Upper lobe of left lung (tissue), 6 donors: ENCODE measurements around the gene DNPEP. TPM values are rescaled to one million over a fixed set of nuclear protein-coding genes. Genes with fewer than 3 reads are reported as not detected.

Experiments used
- ATAC-seq, 2 donors: fragments of 200-7000 bp; cut with Tn5 transposase; one replicate each; pipeline ENCODE4 v1.9.1; 2022; ENCODE audit warnings: mild to moderate bottlenecking in 2 of 2, moderate library complexity in 2 of 2; ENCODE audit not compliant: low FRiP score in 2 of 2
- DNase-seq, 2 donors: peaks; one replicate each; pipeline ENCODE4 v3.0.0-alpha.2; 2019 to 2020
- H3K27ac ChIP-seq, 4 donors: fragments of 200-600 bp; sonication (generic); one replicate each; pipeline ENCODE4 v1.5.1; 2016 to 2019
- H3K27me3 ChIP-seq, 4 donors: fragments of 200-600 bp; sonication (generic); one replicate each; pipeline ENCODE4 v1.5.1; 2017 to 2019
- H3K36me3 ChIP-seq, 4 donors: fragments of 200-600 bp; sonication (generic); one replicate each; pipeline ENCODE4 v1.5.1; 2016 to 2019
- H3K4me1 ChIP-seq, 4 donors: fragments of 200-600 bp; sonication (generic); one replicate each; pipeline ENCODE4 v1.5.1; 2018 to 2019
- H3K4me3 ChIP-seq, 4 donors: fragments of 200-600 bp; sonication (generic); one replicate each; pipeline ENCODE4 v1.5.1; 2017 to 2019; ENCODE audit warnings: mild to moderate bottlenecking in 2 of 4, moderate library complexity in 1 of 4
- H3K9me3 ChIP-seq, 4 donors: fragments of 200-600 bp; sonication (generic); one replicate each; pipeline ENCODE4 v1.5.1; 2018 to 2019
- EP300 ChIP-seq, 4 donors: sonication (generic); formaldehyde crosslinking; IDR thresholded peaks; one replicate each; pipeline ENCODE4 v1.5.1; 2017; ENCODE audit warnings: antibody characterized with exemption in 4 of 4, control low read depth in 2 of 4
- POLR2A ChIP-seq, 4 donors: fragments of 450-650 bp; IDR thresholded peaks; one replicate each; pipeline ENCODE4 v1.5.1; 2016 to 2017; ENCODE audit warnings: antibody characterized with exemption in 4 of 4, mild to moderate bottlenecking in 2 of 4
- POLR2AphosphoS5 ChIP-seq, 2 donors: sonication (generic); formaldehyde crosslinking; IDR thresholded peaks; one replicate each; pipeline ENCODE4 v1.5.1; 2017; ENCODE audit warnings: antibody characterized with exemption in 2 of 2
- WGBS, 2 donors: methylation state at CpG; one replicate each; pipeline ENCODE4 v1.1.5; 2017 to 2018; 5-methylcytosine and 5-hydroxymethylcytosine counted together
- total RNA-seq, 6 donors: library from RNA; depleted of rRNA in 4 of 6; stranded (reverse); fragments of >200 nt in 4 of 6; gene quantifications; one replicate each; pipeline versions ENCODE4 v1.1.0 to v1.2.1, GENCODE V29; 2016 to 2021
- TF ChIP-seq, protein P1 (sequence below), 6 experiments: fragments of 450-650 bp in 4 of 6; fragments of 200-600 bp in 2 of 6; sonication (generic) in 2 of 6; IDR thresholded peaks; one replicate each; pipeline ENCODE4 v1.5.1; 2016 to 2019; ENCODE audit warnings: antibody characterized with exemption in 6 of 6
- donor health status: DM: no; HTN: no; CAD: no; lungs with moderate emphysema.
- donor health status: DM: no; HTN: yes; CAD: no; lungs with severe emphysema.

DNPEP gene
- total RNA-seq, result 100 to 1,000 TPM in 1 of 6 donors, 10 to 100 TPM in 5; 31.9 to 141 (median 75.1) TPM

GRCh38 chr2:219387306-219388120, at the start of gene DNPEP:
DNPEP (minus strand) TSS chr2:219387912; CDS start chr2:219387794, 118 bp downstream.
- no peaks in the 10 kb centered on the region for H3K9me3 ChIP-seq
- TF ChIP-seq POLR2A (IDR thresholded peaks at IDR 0.05) (peak in 3 of 4 donors; percentile 49 to 67 (median 50)), EP300 (IDR thresholded peaks at IDR 0.05) (no peak), POLR2AphosphoS5 (IDR thresholded peaks at IDR 0.05) (peak; percentile 40 to 50)
- TF ChIP-seq, protein P1, sequence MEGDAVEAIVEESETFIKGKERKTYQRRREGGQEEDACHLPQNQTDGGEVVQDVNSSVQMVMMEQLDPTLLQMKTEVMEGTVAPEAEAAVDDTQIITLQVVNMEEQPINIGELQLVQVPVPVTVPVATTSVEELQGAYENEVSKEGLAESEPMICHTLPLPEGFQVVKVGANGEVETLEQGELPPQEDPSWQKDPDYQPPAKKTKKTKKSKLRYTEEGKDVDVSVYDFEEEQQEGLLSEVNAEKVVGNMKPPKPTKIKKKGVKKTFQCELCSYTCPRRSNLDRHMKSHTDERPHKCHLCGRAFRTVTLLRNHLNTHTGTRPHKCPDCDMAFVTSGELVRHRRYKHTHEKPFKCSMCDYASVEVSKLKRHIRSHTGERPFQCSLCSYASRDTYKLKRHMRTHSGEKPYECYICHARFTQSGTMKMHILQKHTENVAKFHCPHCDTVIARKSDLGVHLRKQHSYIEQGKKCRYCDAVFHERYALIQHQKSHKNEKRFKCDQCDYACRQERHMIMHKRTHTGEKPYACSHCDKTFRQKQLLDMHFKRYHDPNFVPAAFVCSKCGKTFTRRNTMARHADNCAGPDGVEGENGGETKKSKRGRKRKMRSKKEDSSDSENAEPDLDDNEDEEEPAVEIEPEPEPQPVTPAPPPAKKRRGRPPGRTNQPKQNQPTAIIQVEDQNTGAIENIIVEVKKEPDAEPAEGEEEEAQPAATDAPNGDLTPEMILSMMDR (IDR thresholded peaks at IDR 0.05), result peak in 1 of 6 experiments; percentile 9
- peaks cover 31 to 37% (median 32%) of the 10 kb centered on the region in 4 donors for H3K4me1 ChIP-seq
- peak; percentile 96 to 99 for DNase-seq
- ATAC-seq, result peak; percentile 91 to 92
- 0% methylated on average over 4 to 17 of the region's 76 CpGs for WGBS, 2 donors
- H3K4me3 ChIP-seq, result peak within 1 kb of the TSS; percentile 67 to 97 (median 70)
- H3K27me3 ChIP-seq, result no peaks in the 10 kb centered on the region
- H3K36me3 ChIP-seq, result peaks cover 3 to 40% (median 31%) of the 10 kb centered on the region in 4 donors
- H3K27ac ChIP-seq, result peak within 1 kb of the TSS; percentile 92 to 96 (median 94)

DNA sequence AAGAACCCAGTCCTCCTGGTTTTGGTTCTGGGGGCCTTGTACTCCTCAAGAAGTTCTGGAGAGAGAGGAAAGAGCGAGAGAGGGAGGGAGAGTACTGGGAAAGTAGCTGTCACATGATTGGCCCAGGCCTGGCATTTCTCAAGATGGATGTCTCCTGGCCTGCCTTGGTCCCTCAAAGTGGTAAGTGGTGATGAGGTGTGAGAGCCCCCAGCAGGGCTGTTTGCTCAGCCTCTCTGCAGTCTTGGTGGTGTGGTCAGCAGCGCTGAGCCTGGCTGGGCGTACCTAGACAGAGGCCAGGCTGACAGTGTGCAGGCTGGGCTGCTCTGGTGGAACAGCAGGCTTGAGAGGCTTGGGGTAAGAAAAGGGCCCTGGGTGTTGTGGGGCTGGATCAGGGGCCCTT, 49.4 kb upstream of the DNPEP start:
- WGBS, 2 donors, result 86 to 88% methylated on average over 3 of the region's 3 CpGs
- Histone ChIP-seq H3K36me3 (no peaks in the 10 kb centered on the region), H3K4me1 (peaks cover 11 to 24% (median 17%) of the 10 kb centered on the region in 4 donors), H3K4me3 (no peak overlapping the region), H3K27me3 (peaks cover 4 to 34% (median 17%) of the 10 kb centered on the region in 4 donors), H3K27ac (no peak overlapping the region), H3K9me3 (no peaks in the 10 kb centered on the region)
- TF ChIP-seq EP300 (IDR thresholded peaks at IDR 0.05) (no peak), POLR2A (IDR thresholded peaks at IDR 0.05) (no peak), POLR2AphosphoS5 (IDR thresholded peaks at IDR 0.05) (no peak)
- TF ChIP-seq, protein P1 (IDR thresholded peaks at IDR 0.05), result no peak
- ATAC-seq (no peak), DNase-seq (peak in 1 of 2 donors; percentile 31)

- Histone ChIP-seq H3K27ac (no peak overlapping the region), H3K4me3 (no peak overlapping the region), H3K4me1 (peaks cover 6 to 17% (median 13%) of the 10 kb centered on the region in 4 donors), H3K9me3 (no peaks in the 10 kb centered on the region), H3K36me3 (no peaks in the 10 kb centered on the region), H3K27me3 (peaks cover 4 to 27% (median 14%) of the 10 kb centered on the region in 4 donors)
- no peak for ATAC-seq
- 78 to 100% methylated on average over 2 to 5 of the region's 5 CpGs for WGBS, 2 donors
- TF ChIP-seq, protein P1 (IDR thresholded peaks at IDR 0.05), result no peak
- TF ChIP-seq EP300 (IDR thresholded peaks at IDR 0.05) (no peak), POLR2A (IDR thresholded peaks at IDR 0.05) (no peak), POLR2AphosphoS5 (IDR thresholded peaks at IDR 0.05) (no peak)
- peak in 1 of 2 donors; percentile 32 for DNase-seq
Observed at GRCh38 chr2:219436491-219436890, 48.8 kb upstream of the DNPEP start.

- no peaks in the 10 kb centered on the region for H3K9me3 ChIP-seq
- peaks cover 4 to 23% (median 12%) of the 10 kb centered on the region in 4 donors for H3K27me3 ChIP-seq
- DNase-seq, result no peak
- no peak overlapping the region for H3K27ac ChIP-seq
- TF ChIP-seq, protein P1 (IDR thresholded peaks at IDR 0.05), result no peak
- no peak for TF ChIP-seq EP300 (IDR thresholded peaks at IDR 0.05)
- TF ChIP-seq POLR2A (IDR thresholded peaks at IDR 0.05), result no peak
- TF ChIP-seq POLR2AphosphoS5 (IDR thresholded peaks at IDR 0.05), result no peak
- peaks cover 4 to 9% (median 8%) of the 10 kb centered on the region in 4 donors for H3K4me1 ChIP-seq
- WGBS, 2 donors, result 85 to 92% methylated on average over 2 to 6 of the region's 6 CpGs
- H3K36me3 ChIP-seq, result no peaks in the 10 kb centered on the region
- no peak for ATAC-seq
- H3K4me3 ChIP-seq, result no peak overlapping the region
Observed at GRCh38 chr2:219435701-219436100, 48.0 kb upstream of the DNPEP start.
